ENCODE measurements around the gene SIVA1. TPM values are rescaled to one million over a fixed set of nuclear protein-coding genes. Genes with fewer than 3 reads are reported as not detected.
A peak's percentile ranks its signal among the peaks of the same experiment; 100 is the strongest.

The SIVA1 gene
- total RNA-seq, 6 experiments from 2014 or later: 38.1 to 252 (median 50.6) TPM

GRCh38 chr14:104732931-104733681, 19.8 kb upstream of the SIVA1 start:
- Histone ChIP-seq H3K27ac (peak overlapping the region; percentile 66 to 99 (median 82)), H3K36me3 (no peaks in the 10 kb centered on the region), H3K27me3 (no peaks in the 10 kb centered on the region), H3K4me1 (peaks cover 0 to 63% (median 31%) of the 10 kb centered on the region in 4 donors), H3K4me3 (no peak overlapping the region), H3K9me3 (no peaks in the 10 kb centered on the region)
- ATAC-seq (peak in 2 of 4 donors; percentile 2 to 20), DNase-seq (peak in 2 of 3 donors; percentile 79 to 80)
- TF ChIP-seq, protein P1, sequence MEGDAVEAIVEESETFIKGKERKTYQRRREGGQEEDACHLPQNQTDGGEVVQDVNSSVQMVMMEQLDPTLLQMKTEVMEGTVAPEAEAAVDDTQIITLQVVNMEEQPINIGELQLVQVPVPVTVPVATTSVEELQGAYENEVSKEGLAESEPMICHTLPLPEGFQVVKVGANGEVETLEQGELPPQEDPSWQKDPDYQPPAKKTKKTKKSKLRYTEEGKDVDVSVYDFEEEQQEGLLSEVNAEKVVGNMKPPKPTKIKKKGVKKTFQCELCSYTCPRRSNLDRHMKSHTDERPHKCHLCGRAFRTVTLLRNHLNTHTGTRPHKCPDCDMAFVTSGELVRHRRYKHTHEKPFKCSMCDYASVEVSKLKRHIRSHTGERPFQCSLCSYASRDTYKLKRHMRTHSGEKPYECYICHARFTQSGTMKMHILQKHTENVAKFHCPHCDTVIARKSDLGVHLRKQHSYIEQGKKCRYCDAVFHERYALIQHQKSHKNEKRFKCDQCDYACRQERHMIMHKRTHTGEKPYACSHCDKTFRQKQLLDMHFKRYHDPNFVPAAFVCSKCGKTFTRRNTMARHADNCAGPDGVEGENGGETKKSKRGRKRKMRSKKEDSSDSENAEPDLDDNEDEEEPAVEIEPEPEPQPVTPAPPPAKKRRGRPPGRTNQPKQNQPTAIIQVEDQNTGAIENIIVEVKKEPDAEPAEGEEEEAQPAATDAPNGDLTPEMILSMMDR (IDR thresholded peaks at IDR 0.05): no peak
- TF ChIP-seq POLR2A (IDR thresholded peaks at IDR 0.05): no peak
- WGBS (ENCODE audit: insufficient coverage, low coverage, low lambda C conversion rate, missing lambda C conversion rate): 79% methylated on average over 5 of the region's 23 CpGs
- intact Hi-C loops (cut with DNase I): no loop called here

DNA sequence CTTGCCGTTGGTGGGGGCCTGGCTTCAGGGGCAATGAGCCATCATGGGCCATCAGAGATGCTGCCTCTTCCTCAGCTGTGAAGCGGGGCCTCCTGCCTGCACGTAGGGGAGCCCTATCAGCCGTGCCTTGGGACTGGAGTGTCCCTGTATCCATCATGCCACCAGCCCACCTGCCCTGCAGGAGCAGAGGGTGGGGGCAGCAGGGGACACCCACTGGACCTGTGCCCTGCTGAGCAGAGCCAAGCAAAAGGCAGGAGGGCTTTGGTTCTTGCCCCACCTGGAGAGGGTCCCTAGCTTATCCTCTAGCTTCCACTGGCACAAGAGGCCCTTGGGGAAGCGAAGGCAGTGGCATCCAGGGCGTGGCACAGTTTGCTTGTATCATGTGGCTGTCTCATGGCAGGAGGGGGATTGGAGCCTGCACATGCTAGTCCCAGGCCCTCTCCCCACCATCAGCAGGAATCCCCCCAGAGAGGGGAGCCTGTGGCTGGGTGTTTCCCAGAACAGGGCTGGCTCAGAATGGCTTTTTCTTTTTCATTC, 18.8 kb upstream of the SIVA1 start:
- no CpG with 5 or more reads among the region's 6 CpGs for WGBS (ENCODE audit: insufficient coverage, low coverage, low lambda C conversion rate, missing lambda C conversion rate)
- Histone ChIP-seq H3K4me1 (peaks cover 0 to 63% (median 31%) of the 10 kb centered on the region in 4 donors), H3K9me3 (no peaks in the 10 kb centered on the region), H3K4me3 (no peak overlapping the region), H3K27me3 (no peaks in the 10 kb centered on the region), H3K27ac (peak overlapping the region; percentile 95 to 99 (median 98)), H3K36me3 (no peaks in the 10 kb centered on the region)
- TF ChIP-seq, protein P1 (IDR thresholded peaks at IDR 0.05): no peak
- TF ChIP-seq POLR2A (IDR thresholded peaks at IDR 0.05): peak; percentile 18
- intact Hi-C loops (cut with DNase I): no loop called here
- no peak for ATAC-seq
- no peak for DNase-seq

GRCh38 chr14:104734601-104734990, 18.4 kb upstream of the SIVA1 start:
- WGBS (ENCODE audit: insufficient coverage, low coverage, low lambda C conversion rate, missing lambda C conversion rate): no CpG with 5 or more reads among the region's 9 CpGs
- Histone ChIP-seq H3K4me1 (peaks cover 0 to 63% (median 31%) of the 10 kb centered on the region in 4 donors), H3K27me3 (no peaks in the 10 kb centered on the region), H3K27ac (peak overlapping the region; percentile 95 to 99 (median 98)), H3K4me3 (peak overlapping the region in 1 of 3 donors; percentile 16), H3K36me3 (no peaks in the 10 kb centered on the region), H3K9me3 (no peaks in the 10 kb centered on the region)
- DNase-seq (no peak), ATAC-seq (no peak)
- no peak for TF ChIP-seq POLR2A (IDR thresholded peaks at IDR 0.05)
- TF ChIP-seq, protein P1 (IDR thresholded peaks at IDR 0.05): no peak
- intact Hi-C loops (cut with DNase I): no loop called here

DNA sequence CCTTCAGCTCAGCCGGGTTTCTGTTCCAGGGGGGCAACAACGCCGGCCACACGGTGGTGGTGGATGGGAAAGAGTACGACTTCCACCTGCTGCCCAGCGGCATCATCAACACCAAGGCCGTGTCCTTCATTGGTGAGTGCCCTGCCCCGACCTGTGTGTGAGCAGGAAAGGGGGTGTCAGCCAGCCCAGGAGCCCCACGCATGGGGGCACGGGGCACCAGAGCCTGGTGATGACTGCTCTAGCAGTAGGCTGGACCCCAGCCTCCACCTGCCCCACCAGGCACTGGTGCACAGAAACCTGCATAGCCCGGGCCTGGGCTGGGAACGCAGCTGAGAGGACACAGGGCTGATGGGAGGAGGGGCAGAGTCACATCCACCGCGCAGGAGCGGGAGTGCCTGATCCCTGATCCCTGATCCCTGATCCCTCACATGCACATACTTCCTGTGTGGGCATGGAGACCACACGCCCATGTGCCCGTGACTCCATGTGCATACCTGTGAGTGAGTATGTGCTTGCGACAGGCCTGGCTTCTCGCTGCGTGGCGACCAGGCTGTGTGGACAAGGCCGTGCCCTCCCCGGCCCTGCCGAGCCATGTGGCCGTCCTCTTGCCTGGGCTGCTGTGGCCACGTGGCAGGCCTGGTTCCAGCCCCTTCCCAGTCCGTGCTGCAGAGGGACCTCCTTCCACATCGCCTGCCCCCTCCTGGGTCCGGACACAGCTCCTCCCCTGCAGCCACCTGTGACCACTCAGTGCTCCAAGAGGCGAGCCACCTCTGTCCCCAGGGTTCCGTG, 17.8 kb upstream of the SIVA1 start:
- no peaks in the 10 kb centered on the region for H3K36me3 ChIP-seq
- H3K4me1 ChIP-seq: peaks cover 0 to 63% (median 31%) of the 10 kb centered on the region in 4 donors
- peak overlapping the region; percentile 95 to 99 (median 98) for H3K27ac ChIP-seq
- TF ChIP-seq, protein P1 (IDR thresholded peaks at IDR 0.05): no peak
- TF ChIP-seq POLR2A (IDR thresholded peaks at IDR 0.05): peak; percentile 63
- ATAC-seq (peak; percentile 57 to 76 (median 67)), DNase-seq (peak; percentile 94 to 97 (median 95))
- no peaks in the 10 kb centered on the region for H3K9me3 ChIP-seq
- H3K4me3 ChIP-seq: peak overlapping the region in 1 of 3 donors; percentile 16
- WGBS (ENCODE audit: insufficient coverage, low coverage, low lambda C conversion rate, missing lambda C conversion rate): 20% methylated on average over 1 of the region's 31 CpGs
- intact Hi-C loops (cut with DNase I): no loop called here
- H3K27me3 ChIP-seq: no peaks in the 10 kb centered on the region

Data from right lobe of liver (tissue), 6 donors.